ENCODE data around the gene LSMEM2. TPM values are rescaled to one million over a fixed set of nuclear protein-coding genes. Genes with fewer than 3 reads are reported as not detected.

Gene LSMEM2
- total and polyA plus RNA-seq, 7 experiments from 2014 or later, result 0.15 TPM; not detected in 6

DNA sequence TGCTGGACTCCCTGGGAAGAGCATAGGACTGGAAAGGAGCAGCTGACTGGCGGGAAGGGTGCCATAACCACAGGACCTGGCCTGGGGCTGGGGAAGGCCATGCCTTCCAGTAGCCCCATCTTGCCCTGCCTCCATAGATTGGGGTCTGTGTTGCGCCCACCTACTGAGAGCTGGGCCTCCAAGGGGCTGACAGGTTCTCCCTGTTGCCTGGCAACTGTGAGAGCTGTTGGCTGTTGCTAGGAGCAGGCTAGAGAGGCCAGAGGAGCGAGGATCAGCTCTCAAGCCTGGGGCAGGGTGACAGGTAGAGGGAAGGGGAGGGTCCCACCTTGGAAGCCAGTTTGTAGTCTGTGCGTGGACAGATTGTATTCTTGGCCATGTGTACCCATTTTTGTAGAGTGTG, 45.7 kb upstream of the LSMEM2 start:
- CTCF ChIA-PET, result interaction anchor here (15.3 kb wide), 1 partner anchor 11 kb away, joined by 211 read pairs; no protein-coding TSS in a partner anchor
- Histone ChIP-seq H3K9me3 (ENCODE audit: control insufficient read depth in 2 of 3, low read length in 3 of 3) (no peaks in the 10 kb centered on the region), H3K27me3 (ENCODE audit: control insufficient read depth in 2 of 2, insufficient read depth in 2 of 2, low read length in 2 of 2) (no peaks in the 10 kb centered on the region), H3K36me3 (ENCODE audit: control insufficient read depth in 2 of 3, insufficient read depth in 3 of 3, low read length in 3 of 3) (peaks cover 0 to 16% (median 0%) of the 10 kb centered on the region in 3 experiments), H3K4me3 (ENCODE audit: low read length) (no peak overlapping the region), H3K4me1 (ENCODE audit: control insufficient read depth in 2 of 2, insufficient read depth in 2 of 2, low read length in 2 of 2) (peaks cover 7 to 13% of the 10 kb centered on the region in 2 donors), H3K27ac (ENCODE audit: low read depth, low read length) (no peak overlapping the region)
- POLR2A ChIA-PET, result interaction anchor here (0.6 to 14.8 kb wide), 2 partner anchors 10 to 102 kb away, joined by 3 to 253 read pairs; partner anchors contain the start of gene GNAI2
- no peaks in the 10 kb centered on the region for H3K27me3 Mint-ChIP-seq
- peak overlapping the region in 1 of 10 donors; percentile 60 for H3K4me3 Mint-ChIP-seq
- peaks cover 0 to 10% (median 0%) of the 10 kb centered on the region in 5 donors for H3K36me3 Mint-ChIP-seq
- intact Hi-C loops (cut with micrococcal nuclease), result no loop called here
- peak overlapping the region in 2 of 9 donors; percentile 22 for H3K27ac Mint-ChIP-seq
- H3K4me1 Mint-ChIP-seq, result peaks cover 1 to 30% (median 26%) of the 10 kb centered on the region in 7 donors
- ATAC-seq, result no peak
- H3K9me3 Mint-ChIP-seq, result no peaks in the 10 kb centered on the region
- no peak for DNase-seq

- Histone ChIP-seq H3K27ac (ENCODE audit: low read depth, low read length) (peak within 1 kb of the TSS; percentile 84), H3K4me1 (ENCODE audit: control insufficient read depth in 2 of 2, insufficient read depth in 2 of 2, low read length in 2 of 2) (peaks cover 30 to 35% of the 10 kb centered on the region in 2 donors), H3K4me3 (ENCODE audit: low read length) (peak within 1 kb of the TSS; percentile 90), H3K27me3 (ENCODE audit: control insufficient read depth in 2 of 2, insufficient read depth in 2 of 2, low read length in 2 of 2) (no peaks in the 10 kb centered on the region), H3K9me3 (ENCODE audit: control insufficient read depth in 2 of 3, low read length in 3 of 3) (no peaks in the 10 kb centered on the region), H3K36me3 (ENCODE audit: control insufficient read depth in 2 of 3, insufficient read depth in 3 of 3, low read length in 3 of 3) (peaks cover 5 to 33% (median 7%) of the 10 kb centered on the region in 3 experiments)
- Mint-ChIP-seq H3K27ac (peak within 1 kb of the TSS; percentile 87 to 97 (median 95)), H3K9me3 (no peaks in the 10 kb centered on the region), H3K4me3 (peak within 1 kb of the TSS; percentile 92 to 99 (median 98)), H3K36me3 (peaks cover 0 to 13% (median 0%) of the 10 kb centered on the region in 5 donors), H3K27me3 (no peaks in the 10 kb centered on the region), H3K4me1 (peaks cover 12 to 41% (median 37%) of the 10 kb centered on the region in 7 donors)
- ChIA-PET POLR2A (interaction anchor here (0.6 to 15.6 kb wide), 14 partner anchors 4 to 1142 kb away, joined by 3 to 253 read pairs (median 5); partner anchors contain the start of genes CYB561D2, GNAI2, HYAL3 and IFRD2), CTCF (interaction anchor here (0.5 to 15.3 kb wide), 9 partner anchors 8 to 1247 kb away, joined by 3 to 211 read pairs (median 3); partner anchors contain the start of genes HYAL3 and NAA80)
- ATAC-seq (peak; percentile 93), DNase-seq (peak; percentile 95 to 99 (median 99))
- intact Hi-C loops (cut with micrococcal nuclease), result loop anchor here (1.0 to 5.0 kb wide), 19 partner anchors 9 to 1821 kb away; partner anchors contain the start of genes C3orf18 (in 2 of the 2), DUSP7 (in 2 of the 2), HYAL3 (in 2 of the 2) and NAA80 (in 2 of the 2)
These were observed 43.0 kb upstream of the LSMEM2 start, which contains the start of gene GNAI2 for GRCh38 chr3:50235716-50236483. GNAI2 (plus strand) TSS chr3:50236204; CDS start chr3:50236336, 132 bp downstream.

- ATAC-seq (no peak), DNase-seq (no peak)
- Histone ChIP-seq H3K4me3 (ENCODE audit: low read length) (peak overlapping the region; percentile 90), H3K4me1 (ENCODE audit: control insufficient read depth in 2 of 2, insufficient read depth in 2 of 2, low read length in 2 of 2) (peaks cover 37 to 42% of the 10 kb centered on the region in 2 donors), H3K27me3 (ENCODE audit: control insufficient read depth in 2 of 2, insufficient read depth in 2 of 2, low read length in 2 of 2) (no peaks in the 10 kb centered on the region), H3K27ac (ENCODE audit: low read depth, low read length) (peak overlapping the region; percentile 84), H3K36me3 (ENCODE audit: control insufficient read depth in 2 of 3, insufficient read depth in 3 of 3, low read length in 3 of 3) (peaks cover 5 to 33% (median 7%) of the 10 kb centered on the region in 3 experiments), H3K9me3 (ENCODE audit: control insufficient read depth in 2 of 3, low read length in 3 of 3) (no peaks in the 10 kb centered on the region)
- Mint-ChIP-seq H3K4me1 (peaks cover 19 to 48% (median 43%) of the 10 kb centered on the region in 7 donors), H3K27me3 (no peaks in the 10 kb centered on the region), H3K4me3 (peak overlapping the region; percentile 92 to 99 (median 98)), H3K9me3 (no peaks in the 10 kb centered on the region), H3K36me3 (peaks cover 0 to 14% (median 0%) of the 10 kb centered on the region in 5 donors), H3K27ac (peak overlapping the region; percentile 87 to 97 (median 95))
- POLR2A ChIA-PET, result interaction anchor here (0.6 to 15.6 kb wide), 11 partner anchors 5 to 1705 kb away, joined by 3 to 253 read pairs (median 6); partner anchors contain the start of genes CYB561D2, GNAI2, HYAL3 and IFRD2
- intact Hi-C loops (cut with micrococcal nuclease), result loop anchor here (1.0 to 5.0 kb wide), 17 partner anchors 36 to 1821 kb away; partner anchors contain the start of genes C3orf18 (in 2 of the 2), DUSP7 (in 2 of the 2), ARIH2 (in 1 of the 2) and CISH (in 1 of the 2)
- CTCF ChIA-PET, result interaction anchor here (0.5 to 15.3 kb wide), 4 partner anchors 8 to 1248 kb away, joined by 4 to 211 read pairs (median 18); no protein-coding TSS in a partner anchor
These were observed 42.3 kb upstream of the LSMEM2 start for GRCh38 chr3:50236484-50237132.

GRCh38 chr3:50237133-50237651, 41.7 kb upstream of the LSMEM2 start:
- Mint-ChIP-seq H3K4me1 (peaks cover 25 to 54% (median 48%) of the 10 kb centered on the region in 7 donors), H3K9me3 (no peaks in the 10 kb centered on the region), H3K27me3 (no peaks in the 10 kb centered on the region), H3K4me3 (peak overlapping the region; percentile 92 to 99 (median 98)), H3K27ac (peak overlapping the region; percentile 87 to 97 (median 95)), H3K36me3 (peaks cover 0 to 14% (median 0%) of the 10 kb centered on the region in 5 donors)
- POLR2A ChIA-PET, result interaction anchor here (0.6 to 15.6 kb wide), 14 partner anchors 5 to 1705 kb away, joined by 3 to 253 read pairs (median 4); partner anchors contain the start of genes GNAI2, IFRD2, PARP3 and RASSF1
- H3K4me3 ChIP-seq (ENCODE audit: low read length), result peak overlapping the region; percentile 90
- H3K27ac ChIP-seq (ENCODE audit: low read depth, low read length), result peak overlapping the region; percentile 84
- peaks cover 5 to 33% (median 7%) of the 10 kb centered on the region in 3 experiments for H3K36me3 ChIP-seq (ENCODE audit: control insufficient read depth in 2 of 3, insufficient read depth in 3 of 3, low read length in 3 of 3)
- peak in 6 of 9 donors; percentile 32 to 52 (median 44) for DNase-seq
- H3K27me3 ChIP-seq (ENCODE audit: control insufficient read depth in 2 of 2, insufficient read depth in 2 of 2, low read length in 2 of 2), result no peaks in the 10 kb centered on the region
- H3K4me1 ChIP-seq (ENCODE audit: control insufficient read depth in 2 of 2, insufficient read depth in 2 of 2, low read length in 2 of 2), result peaks cover 43 to 48% of the 10 kb centered on the region in 2 donors
- intact Hi-C loops (cut with micrococcal nuclease), result loop anchor here (2.0 to 5.0 kb wide), 14 partner anchors 36 to 1820 kb away; partner anchors contain the start of genes DUSP7 (in 2 of the 2), ARIH2 (in 1 of the 2), C3orf18 (in 1 of the 2) and CISH (in 1 of the 2)
- H3K9me3 ChIP-seq (ENCODE audit: control insufficient read depth in 2 of 3, low read length in 3 of 3), result no peaks in the 10 kb centered on the region
- CTCF ChIA-PET, result interaction anchor here (0.9 to 15.3 kb wide), 3 partner anchors 7 to 43 kb away, joined by 4 to 211 read pairs (median 31); no protein-coding TSS in a partner anchor
- no peak for ATAC-seq

DNA sequence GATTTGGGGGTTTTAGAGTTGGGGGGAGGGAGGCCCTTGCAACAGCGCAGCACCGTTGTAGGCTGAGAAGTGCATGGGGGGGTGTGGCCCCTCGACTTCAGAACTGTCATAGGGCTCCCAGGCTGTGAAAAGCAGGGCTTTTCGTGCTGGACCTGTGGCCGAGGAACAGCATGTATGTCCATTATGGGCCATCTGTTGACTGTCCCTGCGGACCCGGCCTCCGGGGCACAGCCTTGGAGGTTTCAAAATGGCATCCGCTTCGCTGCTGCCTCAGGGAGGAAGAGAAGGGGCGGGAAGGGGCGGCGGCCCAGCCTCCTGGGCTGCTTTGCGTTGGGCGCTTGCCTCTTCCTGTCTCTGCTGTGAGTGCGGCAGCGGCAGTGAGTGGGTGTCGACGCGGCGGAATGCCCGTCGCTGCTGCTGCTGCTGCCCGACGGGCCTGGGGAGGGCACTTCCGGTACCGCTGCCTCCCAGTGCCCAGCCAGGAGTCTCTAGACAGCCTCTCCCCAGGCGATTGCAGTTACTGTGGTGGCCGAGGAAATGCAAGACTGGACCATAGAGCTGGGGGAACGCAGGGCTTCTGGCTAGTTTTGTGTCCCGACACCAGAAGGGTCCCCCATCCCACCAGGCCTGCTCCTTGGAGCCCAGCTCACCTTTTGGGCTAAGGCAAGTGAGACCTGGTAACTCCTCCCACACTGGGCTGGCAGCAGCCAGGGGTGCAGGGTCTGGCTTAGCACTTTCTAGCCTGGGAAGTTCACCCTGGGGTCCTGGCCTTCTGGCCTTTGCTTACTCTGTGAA, 40.9 kb upstream of the LSMEM2 start:
- peak overlapping the region; percentile 90 for H3K4me3 ChIP-seq (ENCODE audit: low read length)
- intact Hi-C loops (cut with micrococcal nuclease), result loop anchor here (1.0 to 5.0 kb wide), 16 partner anchors 8 to 1819 kb away; partner anchors contain the start of genes DUSP7 (in 2 of the 2), ARIH2 (in 1 of the 2), C3orf18 (in 1 of the 2) and CISH (in 1 of the 2)
- POLR2A ChIA-PET, result interaction anchor here (0.6 to 15.6 kb wide), 12 partner anchors 5 to 1151 kb away, joined by 3 to 253 read pairs (median 4); partner anchors contain the start of genes GNAI2 and IFRD2

More for the DNA sequence above, 40.9 kb upstream of the LSMEM2 start:
- ATAC-seq (peak; percentile 53), DNase-seq (peak; percentile 68 to 88 (median 86))
- Mint-ChIP-seq H3K4me3 (peak overlapping the region; percentile 92 to 99 (median 98)), H3K36me3 (peaks cover 0 to 14% (median 0%) of the 10 kb centered on the region in 5 donors), H3K4me1 (peaks cover 25 to 60% (median 56%) of the 10 kb centered on the region in 7 donors), H3K27ac (peak overlapping the region; percentile 87 to 97 (median 95)), H3K27me3 (no peaks in the 10 kb centered on the region), H3K9me3 (no peaks in the 10 kb centered on the region)
- Histone ChIP-seq H3K4me1 (ENCODE audit: control insufficient read depth in 2 of 2, insufficient read depth in 2 of 2, low read length in 2 of 2) (peaks cover 51 to 56% of the 10 kb centered on the region in 2 donors), H3K9me3 (ENCODE audit: control insufficient read depth in 2 of 3, low read length in 3 of 3) (no peaks in the 10 kb centered on the region), H3K27ac (ENCODE audit: low read depth, low read length) (peak overlapping the region; percentile 84), H3K36me3 (ENCODE audit: control insufficient read depth in 2 of 3, insufficient read depth in 3 of 3, low read length in 3 of 3) (peaks cover 5 to 33% (median 7%) of the 10 kb centered on the region in 3 experiments), H3K27me3 (ENCODE audit: control insufficient read depth in 2 of 2, insufficient read depth in 2 of 2, low read length in 2 of 2) (no peaks in the 10 kb centered on the region)
- CTCF ChIA-PET, result interaction anchor here (0.6 to 15.3 kb wide), 4 partner anchors 6 to 905 kb away, joined by 4 to 211 read pairs (median 18); no protein-coding TSS in a partner anchor
